ENCODE results near the gene GNAQ.

The GNAQ gene

GRCh38 chr9:77816641-77817341, 214.8 kb downstream of the GNAQ start:
- Mint-ChIP-seq H3K27me3 (ENCODE audit: low read depth) (no peaks in the 10 kb centered on the region), H3K36me3 (ENCODE audit: low read depth) (peaks cover 20% of the 10 kb centered on the region), H3K27ac (no peak overlapping the region), H3K9me3 (no peaks in the 10 kb centered on the region), H3K4me3 (no peak overlapping the region), H3K4me1 (peaks cover 8% of the 10 kb centered on the region)
- TF ChIP-seq, protein P1, sequence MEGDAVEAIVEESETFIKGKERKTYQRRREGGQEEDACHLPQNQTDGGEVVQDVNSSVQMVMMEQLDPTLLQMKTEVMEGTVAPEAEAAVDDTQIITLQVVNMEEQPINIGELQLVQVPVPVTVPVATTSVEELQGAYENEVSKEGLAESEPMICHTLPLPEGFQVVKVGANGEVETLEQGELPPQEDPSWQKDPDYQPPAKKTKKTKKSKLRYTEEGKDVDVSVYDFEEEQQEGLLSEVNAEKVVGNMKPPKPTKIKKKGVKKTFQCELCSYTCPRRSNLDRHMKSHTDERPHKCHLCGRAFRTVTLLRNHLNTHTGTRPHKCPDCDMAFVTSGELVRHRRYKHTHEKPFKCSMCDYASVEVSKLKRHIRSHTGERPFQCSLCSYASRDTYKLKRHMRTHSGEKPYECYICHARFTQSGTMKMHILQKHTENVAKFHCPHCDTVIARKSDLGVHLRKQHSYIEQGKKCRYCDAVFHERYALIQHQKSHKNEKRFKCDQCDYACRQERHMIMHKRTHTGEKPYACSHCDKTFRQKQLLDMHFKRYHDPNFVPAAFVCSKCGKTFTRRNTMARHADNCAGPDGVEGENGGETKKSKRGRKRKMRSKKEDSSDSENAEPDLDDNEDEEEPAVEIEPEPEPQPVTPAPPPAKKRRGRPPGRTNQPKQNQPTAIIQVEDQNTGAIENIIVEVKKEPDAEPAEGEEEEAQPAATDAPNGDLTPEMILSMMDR (IDR thresholded peaks at IDR 0.05; ENCODE audit: unreplicated experiment in 3 of 3) = no peak

- no peak overlapping the region for H3K27ac Mint-ChIP-seq
- peaks cover 8% of the 10 kb centered on the region for H3K4me1 Mint-ChIP-seq
- TF ChIP-seq, protein P1 (IDR thresholded peaks at IDR 0.05; ENCODE audit: unreplicated experiment in 3 of 3) = no peak
- no peaks in the 10 kb centered on the region for H3K9me3 Mint-ChIP-seq
- H3K4me3 Mint-ChIP-seq = no peak overlapping the region
- no peaks in the 10 kb centered on the region for H3K27me3 Mint-ChIP-seq (ENCODE audit: low read depth)
- peaks cover 24% of the 10 kb centered on the region for H3K36me3 Mint-ChIP-seq (ENCODE audit: low read depth)
Measured at GRCh38 chr9:77815260-77815659, 216.4 kb downstream of the GNAQ start.

DNA sequence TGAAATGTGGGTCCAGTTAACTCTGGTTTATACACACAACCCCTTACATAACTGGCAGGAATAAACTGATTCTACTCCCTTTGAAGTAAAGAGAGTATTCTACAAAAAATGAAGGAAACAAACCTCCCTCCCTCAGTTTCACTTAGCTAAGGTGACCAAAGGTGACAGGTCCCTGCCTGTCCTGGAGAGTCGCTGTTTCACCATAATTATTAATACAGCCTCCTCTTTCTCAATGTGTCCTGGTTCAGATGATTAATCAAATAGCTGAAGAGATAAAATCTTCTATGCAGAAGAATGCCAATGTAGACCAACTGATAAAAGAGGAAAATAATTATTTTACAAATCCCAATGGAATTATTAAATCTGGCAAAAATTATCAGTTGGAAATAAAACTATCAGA, 219.8 kb downstream of the GNAQ start:
- peaks cover 40% of the 10 kb centered on the region for H3K36me3 Mint-ChIP-seq (ENCODE audit: low read depth)
- TF ChIP-seq, protein P1 (IDR thresholded peaks at IDR 0.05; ENCODE audit: unreplicated experiment in 3 of 3) = no peak
- H3K4me1 Mint-ChIP-seq = peaks cover 8% of the 10 kb centered on the region
- no peak overlapping the region for H3K4me3 Mint-ChIP-seq
- no peaks in the 10 kb centered on the region for H3K27me3 Mint-ChIP-seq (ENCODE audit: low read depth)
- no peak overlapping the region for H3K27ac Mint-ChIP-seq
- no peaks in the 10 kb centered on the region for H3K9me3 Mint-ChIP-seq

DNA sequence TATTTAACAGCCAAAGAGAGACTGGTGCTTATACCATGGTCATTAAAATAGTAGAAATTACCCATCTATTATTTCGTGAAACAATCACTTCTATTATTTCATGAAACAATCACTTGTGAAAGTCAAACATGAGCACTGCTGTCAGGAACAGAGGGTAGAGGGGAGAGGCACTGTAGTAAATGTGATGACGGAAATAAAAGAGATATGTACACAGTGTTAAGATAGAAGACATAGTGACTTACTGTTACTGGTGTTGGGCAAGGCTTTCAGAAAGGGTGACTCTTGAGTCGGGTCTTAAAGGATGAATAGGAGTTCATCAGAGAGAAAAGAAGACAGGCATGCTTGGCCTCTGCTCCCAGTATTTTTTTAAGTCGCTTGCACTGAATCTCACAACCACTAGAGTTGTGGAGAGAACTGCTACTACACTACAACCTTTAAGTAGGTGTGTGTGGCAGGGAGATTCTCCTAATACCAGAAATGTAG, 220.9 kb downstream of the GNAQ start:
- peaks cover 47% of the 10 kb centered on the region for H3K36me3 Mint-ChIP-seq (ENCODE audit: low read depth)
- no peaks in the 10 kb centered on the region for H3K9me3 Mint-ChIP-seq
- no peaks in the 10 kb centered on the region for H3K27me3 Mint-ChIP-seq (ENCODE audit: low read depth)
- TF ChIP-seq, protein P1 (IDR thresholded peaks at IDR 0.05; ENCODE audit: unreplicated experiment in 3 of 3) = no peak
- no peak overlapping the region for H3K27ac Mint-ChIP-seq
- H3K4me1 Mint-ChIP-seq = peaks cover 8% of the 10 kb centered on the region
- H3K4me3 Mint-ChIP-seq = no peak overlapping the region

DNA sequence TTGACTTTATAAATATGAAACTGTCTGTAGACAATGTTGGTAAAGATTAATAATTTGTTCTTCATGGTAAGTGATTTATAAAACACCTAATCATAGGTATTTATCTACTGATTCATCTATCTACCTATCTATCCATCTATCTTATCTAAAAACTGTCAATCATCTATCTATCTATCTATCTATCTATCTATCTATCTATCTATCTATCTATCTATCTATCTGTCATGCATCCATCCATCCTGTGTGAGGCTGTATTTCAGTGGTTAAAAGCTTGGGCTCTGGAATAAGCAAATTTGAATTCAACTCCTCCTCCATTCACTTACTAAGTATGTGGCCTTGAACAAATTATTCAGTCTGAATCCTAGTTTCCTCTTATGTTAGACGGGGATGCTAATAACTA, 221.6 kb downstream of the GNAQ start:
- Mint-ChIP-seq H3K4me3 (no peak overlapping the region), H3K27me3 (ENCODE audit: low read depth) (no peaks in the 10 kb centered on the region), H3K9me3 (no peaks in the 10 kb centered on the region), H3K27ac (no peak overlapping the region), H3K36me3 (ENCODE audit: low read depth) (peaks cover 47% of the 10 kb centered on the region), H3K4me1 (peaks cover 8% of the 10 kb centered on the region)
- TF ChIP-seq, protein P1 (IDR thresholded peaks at IDR 0.05; ENCODE audit: unreplicated experiment in 3 of 3) = no peak

- no peaks in the 10 kb centered on the region for H3K27me3 Mint-ChIP-seq (ENCODE audit: low read depth)
- TF ChIP-seq, protein P1 (IDR thresholded peaks at IDR 0.05; ENCODE audit: unreplicated experiment in 3 of 3) = no peak
- peaks cover 8% of the 10 kb centered on the region for H3K4me1 Mint-ChIP-seq
- no peak overlapping the region for H3K4me3 Mint-ChIP-seq
- H3K36me3 Mint-ChIP-seq (ENCODE audit: low read depth) = peaks cover 51% of the 10 kb centered on the region
- no peaks in the 10 kb centered on the region for H3K9me3 Mint-ChIP-seq
- no peak overlapping the region for H3K27ac Mint-ChIP-seq
Measured at GRCh38 chr9:77809552-77809951, 222.1 kb downstream of the GNAQ start.
